T-cell (primary cell): ENCODE results near the gene TMEM41A. TPM values are rescaled to one million over a fixed set of nuclear protein-coding genes. Genes with fewer than 3 reads are reported as not detected.

Source experiments
- ATAC-seq, 4 experiments: fragments of 200-7000 bp in 3 of 4; fragments of 150-1000 bp in 1 of 4; cut with Tn5 transposase; replicated peaks in 1 of 4; 1 replicate in 3 of 4; 2 replicates in 1 of 4; pipeline ENCODE4 v1.10.0; 2021; ENCODE audit warnings: moderate library complexity in 3 of 4, mild to moderate bottlenecking in 2 of 4, moderate number of reproducible peaks in 1 of 4
- CTCF ChIA-PET, 2 donors: fragments of 300-600 bp; sonication (Branson Sonifier 250); formaldehyde crosslinking; loops; one replicate each; lab custom pipeline; 2022; ENCODE audit warnings: antibody characterized with exemption in 2 of 2; lab: Charles Lee
- POLR2A ChIA-PET, 2 donors: fragments of 300-600 bp; sonication (Branson Sonifier 250); formaldehyde crosslinking; loops; one replicate each; lab custom pipeline; 2022; ENCODE audit warnings: antibody characterized with exemption in 2 of 2; lab: Charles Lee
- DNase-seq, 35 experiments: peaks; one replicate each; pipeline versions ENCODE4 v3.0.0 to v3.0.0-alpha.2; 2013 to 2023
- H3K27ac ChIP-seq: one replicate; pipeline ENCODE4 v1.5.1; 2013; ENCODE audit warnings: low read length
- H3K27me3 ChIP-seq, 2 experiments: replicated peaks in 1 of 2; 1 replicate in 1 of 2; 2 replicates in 1 of 2; pipeline versions ENCODE4 v1.6.1 to v1.7.0; 2013; ENCODE audit warnings: low read length in 1 of 2, mixed read lengths in 1 of 2; ENCODE audit not compliant: control insufficient read depth in 2 of 2, insufficient read depth in 2 of 2; ENCODE audit errors: extremely low read depth in 1 of 2
- H3K36me3 ChIP-seq, 2 donors: 1 replicate in 1 of 2; 2 replicates in 1 of 2; pipeline versions ENCODE4 v1.6.1 to v1.7.0; 2013; ENCODE audit warnings: low read length in 1 of 2; ENCODE audit not compliant: control insufficient read depth in 2 of 2, insufficient read depth in 1 of 2; ENCODE audit errors: extremely low read depth in 1 of 2
- H3K4me1 ChIP-seq, 2 experiments: 1 replicate in 1 of 2; 2 replicates in 1 of 2; pipeline versions ENCODE4 v1.6.1 to v1.7.0; 2013; ENCODE audit warnings: low read length in 2 of 2, mixed read lengths in 1 of 2; ENCODE audit not compliant: insufficient read depth in 2 of 2, control insufficient read depth in 1 of 2; ENCODE audit errors: extremely low read depth in 1 of 2
- H3K4me3 ChIP-seq, 2 donors: 1 replicate in 1 of 2; 2 replicates in 1 of 2; pipeline versions ENCODE4 v1.5.1 to v1.7.0; 2013; ENCODE audit warnings: mild to moderate bottlenecking in 2 of 2, low read length in 1 of 2, moderate library complexity in 1 of 2; ENCODE audit not compliant: control insufficient read depth in 1 of 2; ENCODE audit errors: extremely low read depth in 1 of 2
- H3K9me3 ChIP-seq: 2 replicates; pipeline ENCODE4 v1.7.0; 2013
- H3K27ac Mint-ChIP-seq, 2 donors: one replicate each; pipeline ENCODE4 v1.8.0; 2020 to 2021; ENCODE audit warnings: mild to moderate bottlenecking in 2 of 2, mixed read lengths in 2 of 2
- H3K27me3 Mint-ChIP-seq, 2 donors: one replicate each; pipeline ENCODE4 v1.8.0; 2021 to 2022; ENCODE audit warnings: mixed read lengths in 2 of 2
- H3K36me3 Mint-ChIP-seq: one replicate; pipeline ENCODE4 v1.8.0; 2021; ENCODE audit warnings: mixed read lengths
- H3K4me1 Mint-ChIP-seq, 3 donors: one replicate each; pipeline ENCODE4 v1.8.0; 2020 to 2022; ENCODE audit warnings: mixed read lengths in 3 of 3, mild to moderate bottlenecking in 1 of 3
- H3K4me3 Mint-ChIP-seq, 3 donors: one replicate each; pipeline ENCODE4 v1.8.0; 2020 to 2022; ENCODE audit warnings: mild to moderate bottlenecking in 3 of 3, mixed read lengths in 3 of 3, moderate library complexity in 3 of 3
- H3K9me3 Mint-ChIP-seq, 3 donors: one replicate each; pipeline ENCODE4 v1.8.0; 2020 to 2022; ENCODE audit warnings: mixed read lengths in 3 of 3
- WGBS: methylation state at CpG from one replicate; pipeline ENCODE4 v1.1.5; 2013; ENCODE audit warnings: missing lambda C conversion rate; ENCODE audit not compliant: insufficient coverage; 5-methylcytosine and 5-hydroxymethylcytosine counted together
- total RNA-seq, 35 experiments: library from RNA in 6 of 35; stranded (reverse) in 6 of 35; fragments of 120-200 nt in 1 of 35; gene quantifications; one replicate each; pipeline versions ENCODE4 v1.2.1 to v1.2.4 and lab custom pipeline; 2013 to 2026

The TMEM41A gene
- total RNA-seq, 5 donors from 2014 or later (not counting 1 experiment from before 2014, with no cell fraction given) = 20.1 to 25.5 (median 22.2) TPM

GRCh38 chr3:185448107-185448506 lies 50.7 kb downstream of the TMEM41A start:
- no peaks in the 10 kb centered on the region for H3K9me3 Mint-ChIP-seq
- Histone ChIP-seq H3K4me3 (no peak overlapping the region), H3K27me3 (no peaks in the 10 kb centered on the region), H3K36me3 (no peaks in the 10 kb centered on the region), H3K9me3 (no peaks in the 10 kb centered on the region), H3K27ac (no peak overlapping the region), H3K4me1 (no peaks in the 10 kb centered on the region)
- ChIA-PET CTCF (no interaction called here), POLR2A (no interaction called here)
- ATAC-seq = no peak
- no peaks in the 10 kb centered on the region for H3K4me1 Mint-ChIP-seq
- H3K27ac Mint-ChIP-seq = no peak overlapping the region
- H3K4me3 Mint-ChIP-seq = no peak overlapping the region
- H3K36me3 Mint-ChIP-seq = no peaks in the 10 kb centered on the region
- H3K27me3 Mint-ChIP-seq = no peaks in the 10 kb centered on the region
- DNase-seq = no peak

- Histone ChIP-seq H3K27me3 (no peaks in the 10 kb centered on the region), H3K9me3 (no peaks in the 10 kb centered on the region), H3K4me1 (no peaks in the 10 kb centered on the region), H3K4me3 (no peak overlapping the region), H3K27ac (no peak overlapping the region), H3K36me3 (no peaks in the 10 kb centered on the region)
- ChIA-PET CTCF (no interaction called here), POLR2A (no interaction called here)
- H3K4me1 Mint-ChIP-seq = no peaks in the 10 kb centered on the region
- 100% methylated on average over 2 of the region's 2 CpGs for WGBS
- DNase-seq (no peak), ATAC-seq (no peak)
- no peaks in the 10 kb centered on the region for H3K9me3 Mint-ChIP-seq
- H3K27ac Mint-ChIP-seq = no peak overlapping the region
- no peak overlapping the region for H3K4me3 Mint-ChIP-seq
- H3K27me3 Mint-ChIP-seq = peaks cover 1 to 7% of the 10 kb centered on the region in 2 donors
- no peaks in the 10 kb centered on the region for H3K36me3 Mint-ChIP-seq
Observed at GRCh38 chr3:185444329-185444728, 54.5 kb downstream of the TMEM41A start.

- POLR2A ChIA-PET = interaction anchor here in 1 of 2 donors (0.6 kb wide), 1 partner anchor 1937 kb away, joined by 3 read pairs; no protein-coding TSS in a partner anchor
- Mint-ChIP-seq H3K4me1 (no peaks in the 10 kb centered on the region), H3K27ac (no peak overlapping the region), H3K9me3 (no peaks in the 10 kb centered on the region), H3K36me3 (no peaks in the 10 kb centered on the region), H3K4me3 (no peak overlapping the region), H3K27me3 (peaks cover 3 to 11% of the 10 kb centered on the region in 2 donors)
- DNase-seq = no peak
- H3K4me1 ChIP-seq = no peaks in the 10 kb centered on the region
- H3K36me3 ChIP-seq = no peaks in the 10 kb centered on the region
- no peaks in the 10 kb centered on the region for H3K9me3 ChIP-seq
- WGBS = no CpG with 5 or more reads among the region's 6 CpGs
- CTCF ChIA-PET = no interaction called here
- no peak for ATAC-seq
- no peak overlapping the region for H3K27ac ChIP-seq
- no peaks in the 10 kb centered on the region for H3K27me3 ChIP-seq
- no peak overlapping the region for H3K4me3 ChIP-seq
Observed at GRCh38 chr3:185442031-185442430, 56.8 kb downstream of the TMEM41A start.

GRCh38 chr3:185439745-185440466 lies 58.9 kb downstream of the TMEM41A start:
- Mint-ChIP-seq H3K27ac (no peak overlapping the region), H3K27me3 (peaks cover 3 to 11% of the 10 kb centered on the region in 2 donors), H3K4me3 (no peak overlapping the region), H3K36me3 (no peaks in the 10 kb centered on the region), H3K4me1 (no peaks in the 10 kb centered on the region), H3K9me3 (no peaks in the 10 kb centered on the region)
- DNase-seq (no peak), ATAC-seq (no peak)
- WGBS = no CpG with 5 or more reads among the region's 7 CpGs
- Histone ChIP-seq H3K9me3 (no peaks in the 10 kb centered on the region), H3K27me3 (no peaks in the 10 kb centered on the region), H3K4me1 (no peaks in the 10 kb centered on the region), H3K27ac (no peak overlapping the region), H3K36me3 (no peaks in the 10 kb centered on the region), H3K4me3 (no peak overlapping the region)
- ChIA-PET CTCF (no interaction called here), POLR2A (no interaction called here)

Other genes with a start within 250 kb of the TMEM41A start
- 1 to 10 TPM in 4 of 5 donors, under 1 TPM in 1; 0.60 to 3.7 (median 1.9) TPM for gene EHHADH, start 245.0 kb downstream of the TMEM41A start, total RNA-seq
- 1 to 10 TPM; 6.4 to 9.2 (median 7.7) TPM for gene MAP3K13, start 135.9 kb downstream of the TMEM41A start, total RNA-seq
- gene LIPH, start 53.6 kb upstream of the TMEM41A start, total RNA-seq = under 1 TPM in 1 of 5 donors, not detected in 4; 0.63 TPM
- gene SENP2, start 87.3 kb upstream of the TMEM41A start, total RNA-seq = 10 to 100 TPM; 33.1 to 56.1 (median 41.9) TPM